GM12878 (cell line): ENCODE results near the gene C2. TPM values are rescaled to one million over a fixed set of nuclear protein-coding genes. Genes with fewer than 3 reads are reported as not detected.

ENCODE experiments used
- ATAC-seq: fragments of 200-7000 bp; cut with Tn5 transposase; 3 replicates; pipeline ENCODE4 v1.9.1; 2020; ENCODE audit warnings: mild to moderate bottlenecking, moderate library complexity
- BruUV-seq: library from RNA; stranded (reverse); fragments of 400-500 nt; replicated peaks from 2 replicates; lab custom pipeline; 2021; lab: Mats Ljungman, UMichigan
- CTCF ChIA-PET: fragments of 300-600 bp; sonication (Branson Sonifier 250); formaldehyde crosslinking; extraction: SDS; loops from one replicate; lab custom pipeline; 2021; ENCODE audit warnings: inconsistent platforms; lab: Yijun Ruan, JAX
- POLR2A ChIA-PET: fragments of 350-600 bp; formaldehyde crosslinking; extraction: SDS; loops from one replicate; lab custom pipeline; 2021; ENCODE audit warnings: inconsistent platforms; lab: Charles Lee
- RAD21 ChIA-PET: fragments of 300-600 bp; sonication (Branson Sonifier 250); formaldehyde crosslinking; loops from one replicate; lab custom pipeline; 2023; ENCODE audit warnings: antibody characterized with exemption; ENCODE audit not compliant: unreplicated experiment; lab: Charles Lee
- SMC1A ChIA-PET: fragments of 300-600 bp; sonication (Branson Sonifier 250); formaldehyde crosslinking; loops from one replicate; lab custom pipeline; 2023; ENCODE audit not compliant: unreplicated experiment, uncharacterized antibody; lab: Charles Lee
- DNase-seq: peaks from one replicate; pipeline ENCODE4 v3.0.0-alpha.2; 2011; ENCODE audit warnings: low read depth, low spot score
- FAIRE-seq: peaks from 3 replicates; lab custom pipeline; 2011; peaks lifted over from hg19 to GRCh38; lab: Jason Lieb, UNC
- H2AFZ ChIP-seq: 2 replicates; pipeline ENCODE4 v1.6.0; 2011; ENCODE audit warnings: low read depth, low read length, control low read depth; ENCODE audit not compliant: control insufficient read depth
- H3K27ac ChIP-seq: 2 replicates; pipeline ENCODE4 v1.5.1; 2011; ENCODE audit warnings: control low read depth; ENCODE audit not compliant: control insufficient read depth, insufficient read depth
- H3K27me3 ChIP-seq, 2 experiments: replicated peaks in 1 of 2; 2 replicates each; pipeline versions ENCODE4 v1.6.0 to v1.6.1; 2011; ENCODE audit warnings: low read length in 1 of 2; ENCODE audit not compliant: control insufficient read depth in 2 of 2, insufficient read depth in 2 of 2
- H3K36me3 ChIP-seq, 2 experiments: 2 replicates each; pipeline ENCODE4 v1.5.1; 2011; ENCODE audit warnings: low read length in 1 of 2; ENCODE audit not compliant: control insufficient read depth in 2 of 2, insufficient read depth in 2 of 2
- H3K4me1 ChIP-seq: 2 replicates; pipeline ENCODE4 v1.6.1; 2011; ENCODE audit warnings: mild to moderate bottlenecking, low read length, moderate library complexity, mixed read lengths; ENCODE audit not compliant: control insufficient read depth, insufficient read depth
- H3K4me2 ChIP-seq: 2 replicates; pipeline ENCODE4 v1.6.0; 2011; ENCODE audit warnings: control low read depth; ENCODE audit not compliant: control insufficient read depth, insufficient read depth
- H3K4me3 ChIP-seq: fragments of 200-600 bp; sonication (generic); 2 replicates; pipeline ENCODE4 v1.5.1; 2016
- H3K79me2 ChIP-seq: 2 replicates; pipeline ENCODE4 v1.6.0; 2011; ENCODE audit warnings: low read length; ENCODE audit not compliant: control insufficient read depth, insufficient read depth
- H3K9ac ChIP-seq: 2 replicates; pipeline ENCODE4 v1.8.0; 2011; ENCODE audit warnings: low read length, control low read depth, mixed read lengths; ENCODE audit not compliant: control insufficient read depth, insufficient read depth
- H3K9me3 ChIP-seq: replicated peaks from 3 replicates; pipeline ENCODE4 v1.5.1; 2011; ENCODE audit warnings: mild to moderate bottlenecking, low read length; ENCODE audit not compliant: control insufficient read depth, insufficient read depth
- H4K20me1 ChIP-seq: 2 replicates; pipeline ENCODE4 v1.6.0; 2011; ENCODE audit not compliant: control insufficient read depth, insufficient read depth
- FOXM1 ChIP-seq: IDR thresholded peaks from 2 replicates; pipeline ENCODE4 v1.6.1; 2012; ENCODE audit warnings: low read depth, mild to moderate bottlenecking, inconsistent platforms, low read length, moderate library complexity
- MLLT1 ChIP-seq: fragments of 450-650 bp; IDR thresholded peaks from 2 replicates; pipeline ENCODE4 v1.6.1; 2016; ENCODE audit warnings: mild to moderate bottlenecking
- POLR2A ChIP-seq: IDR thresholded peaks from 2 replicates; pipeline ENCODE4 v1.6.1; 2011; ENCODE audit warnings: low read depth, mild to moderate bottlenecking, low read length
- WGBS: methylation state at CpG from one replicate; pipeline ENCODE4 v1.1.6; 2016; ENCODE audit warnings: low lambda C conversion rate; ENCODE audit not compliant: insufficient replicate concordance, insufficient coverage; ENCODE audit errors: missing lambda C conversion rate; 5-methylcytosine and 5-hydroxymethylcytosine counted together
- in situ Hi-C: fragments of 300-500 bp; cut with MboI; formaldehyde crosslinking; loops from 9 replicates; pipeline ENCODE4 v1.14.3; 2018; ENCODE audit warnings: mixed read lengths
- intact Hi-C: fragments of 100-400 bp; cut with micrococcal nuclease; formaldehyde crosslinking; loops from one replicate; pipeline ENCODE4 v1.14.2; 2022; ENCODE audit not compliant: unreplicated experiment
- polyA plus RNA-seq, 11 experiments: library from polyadenylated mRNA; depleted of rRNA in 4 of 11; unstranded in 6 of 11; stranded (reverse) in 5 of 11; fragments of >200 nt; fragmentation: Nextera tagmentation in 4 of 11; fragmentation: Illumina TruSeq in 1 of 11; extraction: Ambion mirVana in 4 of 11; extraction: Trizol in 1 of 11; gene quantifications; 1 replicate in 1 of 11; 2 replicates in 10 of 11; pipeline versions ENCODE4 v1.2.1 to v1.2.3, GENCODE V29; 2011 to 2016; ENCODE audit warnings: inconsistent platforms in 2 of 11, missing spikeins in 2 of 11, low read depth in 1 of 11
- total RNA-seq, 4 experiments: library from RNA; depleted of rRNA in 3 of 4; stranded (reverse); fragments of >200 nt in 3 of 4; fragmentation: Illumina TruSeq in 1 of 4; extraction: Trizol in 1 of 4; gene quantifications; 2 replicates each; pipeline versions ENCODE4 v1.2.1 to v1.2.3, GENCODE V29; 2013 to 2021

C2 gene
- total and polyA plus RNA-seq, 10 of the 15 experiments (the other 5 are each of a cell fraction or from before 2014, with no cell fraction given), result 0.06 to 0.97 (median 0.21) TPM; not detected in 5

DNA sequence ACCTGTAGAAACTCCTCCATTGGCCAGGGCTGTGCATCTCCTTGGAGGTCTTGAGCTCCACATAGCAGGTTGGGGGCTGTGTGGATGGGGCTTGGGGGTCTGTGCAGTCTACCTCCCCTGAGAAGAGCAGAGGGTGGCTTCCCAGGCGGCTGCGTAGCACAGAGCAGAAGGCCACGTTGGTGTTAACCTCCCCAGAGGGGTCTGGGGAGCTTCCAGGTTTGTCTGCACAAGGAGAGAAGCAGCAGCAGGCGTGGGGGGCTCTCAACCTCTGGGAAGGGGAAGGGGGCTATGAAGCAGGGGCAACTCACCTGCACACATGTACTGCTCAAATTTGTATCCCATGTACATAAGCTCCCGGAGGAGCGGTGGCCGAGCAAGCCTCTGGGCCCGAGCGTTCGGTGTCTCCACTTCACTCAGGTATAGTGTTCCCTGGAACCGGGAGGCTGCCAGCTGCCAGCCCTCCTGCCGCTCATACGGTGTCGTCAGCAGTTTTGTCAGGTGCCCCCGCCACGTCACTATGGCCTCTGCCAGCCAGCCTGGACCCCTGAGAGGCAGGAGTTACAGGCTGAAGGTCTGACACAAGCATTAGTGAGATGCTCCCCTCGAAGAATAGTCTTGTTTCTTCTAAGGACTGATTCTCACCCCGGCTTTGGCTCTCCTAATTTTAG is 43.2 kb downstream of the C2 start:
- FAIRE-seq (no peak), DNase-seq (no peak), ATAC-seq (no peak)
- no peak overlapping the region for H2AFZ ChIP-seq
- intact Hi-C loops, result no loop called here
- ChIA-PET RAD21 (interaction anchor here (1.9 kb wide), 1 partner anchor 12 kb away, joined by 11 read pairs; the partner anchor contains the start of genes NELFE and SKIC2), CTCF (interaction anchor here (1.0 to 3.1 kb wide), 2 partner anchors 12 to 18 kb away, joined by 3 to 10 read pairs; partner anchors contain the start of genes NELFE and SKIC2), SMC1A (interaction anchor here (1.4 to 1.8 kb wide), 2 partner anchors 11 to 12 kb away, joined by 5 to 17 read pairs; partner anchors contain the start of genes NELFE and SKIC2), POLR2A (interaction anchor here (0.5 to 4.3 kb wide), 3 partner anchors 12 to 183 kb away, joined by 3 to 48 read pairs (median 3); partner anchors contain the start of genes NELFE and SKIC2)
- TF ChIP-seq FOXM1, result no peak
- TF ChIP-seq MLLT1, result no peak
- TF ChIP-seq POLR2A, result peak; percentile 41
- peaks cover 22% of the 10 kb centered on the region for H3K79me2 ChIP-seq
- peak overlapping the region; percentile 99 for H3K27ac ChIP-seq
- peak overlapping the region; percentile 90 for H3K9ac ChIP-seq
- WGBS, result 83% methylated on average over 17 of the region's 18 CpGs
- no peaks in the 10 kb centered on the region for H3K27me3 ChIP-seq
- no peaks in the 10 kb centered on the region for H4K20me1 ChIP-seq
- peak overlapping the region; percentile 100 for H3K4me2 ChIP-seq
- H3K4me3 ChIP-seq, result peak overlapping the region; percentile 66
- no TSS peak for BruUV-seq
- peaks cover 11 to 13% of the 10 kb centered on the region in 2 experiments; a peak in 3 of 4 replicates for H3K36me3 ChIP-seq
- peaks cover 13% of the 10 kb centered on the region for H3K4me1 ChIP-seq
- in situ Hi-C loops, result loop anchor here (10.0 kb wide), 1 partner anchor 64 kb away; the partner anchor contains the start of gene CYP21A2
- H3K9me3 ChIP-seq, result no peaks in the 10 kb centered on the region
